NCI-H2171 treated with DMSO at 0.1 percent for 48 hours (cell line): ENCODE data around the gene NUB1.
A peak's percentile ranks its signal among the peaks of the same experiment; 100 is the strongest.

ENCODE experiments used
- DNase-seq: peaks from one replicate; lab custom pipeline; 2025; lab: John Stamatoyannopoulos, UW

NUB1 gene

GRCh38 chr7:151423936-151424335 lies 82.3 kb downstream of the NUB1 start:
- no peak for DNase-seq

GRCh38 chr7:151424799-151425198 lies 83.2 kb downstream of the NUB1 start:
- DNase-seq: no peak

- no peak for DNase-seq
Measured at GRCh38 chr7:151425670-151426440, 84.2 kb downstream of the NUB1 start.

- no peak for DNase-seq
Measured at GRCh38 chr7:151426441-151426903, 84.9 kb downstream of the NUB1 start.

GRCh38 chr7:151426904-151427704 lies 85.5 kb downstream of the NUB1 start:
- DNase-seq: no peak

GRCh38 chr7:151427705-151428377 lies 86.2 kb downstream of the NUB1 start:
- peak; percentile 66 for DNase-seq
